ENCODE measurements around the gene ERGIC3.
A peak's percentile ranks its signal among the peaks of the same experiment; 100 is the strongest.

The ERGIC3 gene

DNA sequence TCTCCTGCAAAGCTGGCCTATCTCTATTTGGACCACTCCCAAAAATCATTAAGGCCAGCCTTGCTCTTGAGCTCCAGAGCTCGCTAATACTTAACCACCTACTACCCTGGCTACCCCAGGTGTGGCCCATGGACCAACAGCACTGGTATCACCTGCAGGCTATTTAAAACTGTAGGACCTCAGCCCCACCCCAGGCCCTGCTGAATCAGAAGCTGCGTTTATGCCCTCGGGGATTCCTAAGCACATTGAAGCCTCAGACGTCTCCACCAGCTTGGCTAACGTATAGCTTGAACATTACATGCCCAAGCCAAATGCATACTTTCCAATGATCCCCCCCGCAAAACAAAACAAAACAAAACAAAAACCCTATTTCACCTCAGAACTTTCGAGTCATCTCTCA, 54.0 kb downstream of the ERGIC3 start:
- TF ChIP-seq YY1 (IDR thresholded peaks at IDR 0.05; ENCODE audit: low read depth): no peak
- no peak for TF ChIP-seq RAD21 (IDR thresholded peaks at IDR 0.05; ENCODE audit: low read depth)
- TF ChIP-seq TCF12 (IDR thresholded peaks at IDR 0.05; ENCODE audit: low read depth): no peak
- no peak for TF ChIP-seq CREB1 (IDR thresholded peaks at IDR 0.05; ENCODE audit: low read depth)
- no peak for TF ChIP-seq EP300 (IDR thresholded peaks at IDR 0.05; ENCODE audit: borderline replicate concordance)
- no peak for TF ChIP-seq TEAD4 (IDR thresholded peaks at IDR 0.05)
- TF ChIP-seq FOXM1 (IDR thresholded peaks at IDR 0.05; ENCODE audit: borderline replicate concordance, low read depth): no peak

DNA sequence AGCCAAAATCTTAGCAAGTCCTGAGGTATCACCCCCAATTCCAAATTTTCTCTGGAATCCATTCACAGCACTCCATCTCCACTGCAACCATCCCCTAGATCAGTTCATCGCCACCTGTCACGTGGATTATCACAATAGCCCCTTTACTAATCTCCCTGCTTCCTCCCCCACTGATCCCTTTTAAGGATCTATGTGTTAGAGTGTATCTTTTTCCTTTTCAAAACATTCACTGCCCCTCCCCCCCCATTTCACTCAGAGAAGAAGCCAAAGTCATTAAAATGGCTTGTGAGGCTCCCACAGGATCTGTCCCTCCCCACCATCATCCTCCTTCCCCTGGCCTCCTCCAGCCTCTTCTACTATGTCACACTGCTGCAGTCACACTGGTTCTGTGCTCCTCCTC, 55.3 kb downstream of the ERGIC3 start:
- no peak for TF ChIP-seq EP300 (IDR thresholded peaks at IDR 0.05; ENCODE audit: borderline replicate concordance)
- no peak for TF ChIP-seq NFIC (IDR thresholded peaks at IDR 0.05)
- no peak for TF ChIP-seq TCF12 (IDR thresholded peaks at IDR 0.05; ENCODE audit: low read depth)
- TF ChIP-seq, protein P1, sequence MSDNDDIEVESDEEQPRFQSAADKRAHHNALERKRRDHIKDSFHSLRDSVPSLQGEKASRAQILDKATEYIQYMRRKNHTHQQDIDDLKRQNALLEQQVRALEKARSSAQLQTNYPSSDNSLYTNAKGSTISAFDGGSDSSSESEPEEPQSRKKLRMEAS (IDR thresholded peaks at IDR 0.05): no peak
- no peak for TF ChIP-seq CREB1 (IDR thresholded peaks at IDR 0.05; ENCODE audit: low read depth)
- no peak for TF ChIP-seq ZBTB7A (IDR thresholded peaks at IDR 0.05; ENCODE audit: low read depth)
- TF ChIP-seq RAD21 (IDR thresholded peaks at IDR 0.05; ENCODE audit: low read depth): no peak

DNA sequence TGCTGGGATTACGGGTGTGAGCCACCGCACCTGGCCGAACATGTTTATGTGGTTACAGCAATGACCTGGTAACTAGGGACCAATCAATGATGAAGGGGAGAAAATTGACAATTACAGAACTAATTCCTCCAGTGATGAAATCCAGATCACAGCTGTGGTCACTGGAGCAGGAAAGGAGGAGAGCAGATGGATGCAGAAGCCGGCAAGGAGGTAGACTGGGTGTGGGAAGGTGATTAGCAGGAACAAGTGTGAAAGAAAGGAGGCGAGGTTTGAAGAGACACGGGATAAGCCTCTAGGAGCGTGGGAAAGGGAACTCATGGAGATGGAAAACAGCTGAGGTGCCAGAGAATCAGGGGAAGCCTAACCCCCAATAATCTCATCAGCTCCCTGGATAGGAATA, 56.6 kb downstream of the ERGIC3 start:
- TF ChIP-seq ZBTB7A (IDR thresholded peaks at IDR 0.05; ENCODE audit: low read depth): no peak
- TF ChIP-seq NFIC (IDR thresholded peaks at IDR 0.05): no peak
- TF ChIP-seq, protein P2, sequence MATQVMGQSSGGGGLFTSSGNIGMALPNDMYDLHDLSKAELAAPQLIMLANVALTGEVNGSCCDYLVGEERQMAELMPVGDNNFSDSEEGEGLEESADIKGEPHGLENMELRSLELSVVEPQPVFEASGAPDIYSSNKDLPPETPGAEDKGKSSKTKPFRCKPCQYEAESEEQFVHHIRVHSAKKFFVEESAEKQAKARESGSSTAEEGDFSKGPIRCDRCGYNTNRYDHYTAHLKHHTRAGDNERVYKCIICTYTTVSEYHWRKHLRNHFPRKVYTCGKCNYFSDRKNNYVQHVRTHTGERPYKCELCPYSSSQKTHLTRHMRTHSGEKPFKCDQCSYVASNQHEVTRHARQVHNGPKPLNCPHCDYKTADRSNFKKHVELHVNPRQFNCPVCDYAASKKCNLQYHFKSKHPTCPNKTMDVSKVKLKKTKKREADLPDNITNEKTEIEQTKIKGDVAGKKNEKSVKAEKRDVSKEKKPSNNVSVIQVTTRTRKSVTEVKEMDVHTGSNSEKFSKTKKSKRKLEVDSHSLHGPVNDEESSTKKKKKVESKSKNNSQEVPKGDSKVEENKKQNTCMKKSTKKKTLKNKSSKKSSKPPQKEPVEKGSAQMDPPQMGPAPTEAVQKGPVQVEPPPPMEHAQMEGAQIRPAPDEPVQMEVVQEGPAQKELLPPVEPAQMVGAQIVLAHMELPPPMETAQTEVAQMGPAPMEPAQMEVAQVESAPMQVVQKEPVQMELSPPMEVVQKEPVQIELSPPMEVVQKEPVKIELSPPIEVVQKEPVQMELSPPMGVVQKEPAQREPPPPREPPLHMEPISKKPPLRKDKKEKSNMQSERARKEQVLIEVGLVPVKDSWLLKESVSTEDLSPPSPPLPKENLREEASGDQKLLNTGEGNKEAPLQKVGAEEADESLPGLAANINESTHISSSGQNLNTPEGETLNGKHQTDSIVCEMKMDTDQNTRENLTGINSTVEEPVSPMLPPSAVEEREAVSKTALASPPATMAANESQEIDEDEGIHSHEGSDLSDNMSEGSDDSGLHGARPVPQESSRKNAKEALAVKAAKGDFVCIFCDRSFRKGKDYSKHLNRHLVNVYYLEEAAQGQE (IDR thresholded peaks at IDR 0.05; ENCODE audit: low read depth): no peak
- no peak for TF ChIP-seq FOXM1 (IDR thresholded peaks at IDR 0.05; ENCODE audit: borderline replicate concordance, low read depth)
- TF ChIP-seq RAD21 (IDR thresholded peaks at IDR 0.05; ENCODE audit: low read depth): no peak
- no peak for TF ChIP-seq TEAD4 (IDR thresholded peaks at IDR 0.05)
- no peak for TF ChIP-seq CREB1 (IDR thresholded peaks at IDR 0.05; ENCODE audit: low read depth)
- TF ChIP-seq EP300 (IDR thresholded peaks at IDR 0.05; ENCODE audit: borderline replicate concordance): no peak
- no peak for TF ChIP-seq EGR1 (IDR thresholded peaks at IDR 0.05)
- TF ChIP-seq, protein P1 (IDR thresholded peaks at IDR 0.05): no peak

DNA sequence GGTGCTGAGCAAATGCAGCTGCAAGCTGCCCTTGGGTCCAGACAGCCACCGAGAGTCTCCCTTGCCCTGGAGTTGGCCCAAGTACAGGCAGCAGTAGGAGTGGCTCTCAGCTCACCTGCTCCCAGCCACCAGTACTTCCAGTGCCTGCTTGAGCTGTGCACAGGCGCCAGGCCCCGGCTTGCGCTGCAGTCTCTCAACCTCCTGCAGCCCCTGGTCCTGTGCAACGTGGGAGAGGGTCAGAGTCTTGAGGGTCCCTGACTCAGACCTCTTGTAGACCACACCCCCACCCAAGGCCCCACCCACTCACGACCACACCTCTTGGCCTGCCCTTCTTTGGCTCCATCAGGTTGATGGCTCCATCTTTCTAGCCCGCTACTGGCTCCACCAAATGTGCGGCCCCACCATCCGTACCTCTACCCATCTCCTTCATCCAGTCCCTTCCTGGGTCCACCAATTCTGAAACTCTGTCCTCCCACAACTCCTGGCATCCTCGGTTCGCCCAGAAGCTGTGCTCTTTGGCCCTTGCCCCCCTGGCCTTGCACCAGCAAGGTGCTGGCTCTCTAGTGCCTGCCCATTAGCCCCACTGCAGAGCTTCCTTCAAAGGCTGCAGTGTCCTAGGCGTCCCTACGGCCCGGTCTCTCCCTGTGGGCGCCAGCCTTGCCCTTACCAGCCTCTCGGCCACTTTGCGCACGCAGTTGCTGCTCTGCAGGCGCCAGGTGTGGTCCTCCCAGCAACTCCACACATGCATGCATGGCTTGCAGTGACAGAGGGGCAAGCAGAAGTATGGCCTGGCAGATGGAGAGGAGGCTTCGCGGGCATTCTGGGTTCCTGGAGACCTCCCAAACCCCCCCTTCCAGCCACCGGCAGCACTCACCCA, 57.3 kb downstream of the ERGIC3 start:
- TF ChIP-seq RAD21 (IDR thresholded peaks at IDR 0.05; ENCODE audit: low read depth) (0 out of 2 replicates have a peak, but pooled peaks have one; percentile 0), EGR1 (IDR thresholded peaks at IDR 0.05) (no peak)

DNA sequence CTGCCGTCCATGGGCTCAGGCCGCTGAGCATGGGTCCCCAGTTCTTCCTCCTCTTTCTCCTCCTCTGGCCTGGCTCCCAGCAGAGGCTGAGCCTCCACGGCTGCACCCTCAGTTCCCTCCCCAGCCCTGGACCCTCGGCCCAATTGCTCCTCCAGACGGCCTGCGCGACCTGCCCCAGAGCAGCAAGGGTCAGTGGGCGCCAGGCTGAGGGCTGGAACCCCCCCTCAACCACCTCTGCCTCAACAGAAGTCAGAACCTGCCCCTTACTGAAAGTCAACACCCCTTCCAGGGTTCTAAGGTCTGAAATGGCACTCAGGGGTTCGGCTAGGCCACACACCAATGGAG, 57.9 kb downstream of the ERGIC3 start:
- TF ChIP-seq, protein P2 (IDR thresholded peaks at IDR 0.05; ENCODE audit: low read depth): no peak
- TF ChIP-seq CREB1 (IDR thresholded peaks at IDR 0.05; ENCODE audit: low read depth) (no peak), TEAD4 (IDR thresholded peaks at IDR 0.05) (no peak), YY1 (IDR thresholded peaks at IDR 0.05; ENCODE audit: low read depth) (no peak), EP300 (IDR thresholded peaks at IDR 0.05; ENCODE audit: borderline replicate concordance) (no peak), TAF1 (IDR thresholded peaks at IDR 0.05; ENCODE audit: low read depth) (no peak), RAD21 (IDR thresholded peaks at IDR 0.05; ENCODE audit: low read depth) (no peak), FOXM1 (IDR thresholded peaks at IDR 0.05; ENCODE audit: borderline replicate concordance, low read depth) (no peak), EGR1 (IDR thresholded peaks at IDR 0.05) (no peak), NFIC (IDR thresholded peaks at IDR 0.05) (no peak), CEBPB (IDR thresholded peaks at IDR 0.05) (no peak), ZBTB7A (IDR thresholded peaks at IDR 0.05; ENCODE audit: low read depth) (no peak), TCF12 (IDR thresholded peaks at IDR 0.05; ENCODE audit: low read depth) (no peak)
- TF ChIP-seq, protein P1 (IDR thresholded peaks at IDR 0.05): no peak
- TF ChIP-seq, protein P3, sequence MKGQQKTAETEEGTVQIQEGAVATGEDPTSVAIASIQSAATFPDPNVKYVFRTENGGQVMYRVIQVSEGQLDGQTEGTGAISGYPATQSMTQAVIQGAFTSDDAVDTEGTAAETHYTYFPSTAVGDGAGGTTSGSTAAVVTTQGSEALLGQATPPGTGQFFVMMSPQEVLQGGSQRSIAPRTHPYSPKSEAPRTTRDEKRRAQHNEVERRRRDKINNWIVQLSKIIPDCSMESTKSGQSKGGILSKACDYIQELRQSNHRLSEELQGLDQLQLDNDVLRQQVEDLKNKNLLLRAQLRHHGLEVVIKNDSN (IDR thresholded peaks at IDR 0.05): no peak
